Measurements from ENCODE around the gene CARD8. TPM values are rescaled to one million over a fixed set of nuclear protein-coding genes. Genes with fewer than 3 reads are reported as not detected.

Gene CARD8
- total and polyA plus RNA-seq, 2 of the 8 experiments (the other 6 are each of a cell fraction or from before 2014, with no cell fraction given), result 8.9 to 24.4 TPM

GRCh38 chr19:48301886-48302599 is 46.3 kb upstream of the CARD8 start:
- Histone ChIP-seq H3K23ac (ENCODE audit: insufficient read length) (no peak overlapping the region), H3K79me1 (ENCODE audit: low read depth, low read length) (no peaks in the 10 kb centered on the region), H3K18ac (ENCODE audit: extremely low read depth, low read length) (no peak overlapping the region), H3K9ac (replicated peaks in 1 of 4; ENCODE audit: extremely low read depth in 1 of 4, low read depth in 3 of 4, low read length in 3 of 4) (no peak overlapping the region), H3K4ac (replicated peaks; ENCODE audit: insufficient read length, low read depth, low read length) (no peak overlapping the region), H3K4me1 (replicated peaks in 1 of 4; ENCODE audit: control insufficient read depth in 3 of 4, insufficient read depth in 4 of 4, low read length in 3 of 4) (peaks cover 0 to 8% (median 0%) of the 10 kb centered on the region in 4 experiments; a peak in 1 of 7 replicates), H2BK5ac (ENCODE audit: low read depth, low read length) (peak overlapping the region; percentile 16; the same call in 1 of the 2 replicates), H3K27ac (ENCODE audit: low read depth, low read length) (no peak overlapping the region), H4K5ac (ENCODE audit: insufficient read length, low read depth, low read length) (no peak overlapping the region), H2AK5ac (ENCODE audit: low read depth, low read length) (no peak overlapping the region), H2AFZ (ENCODE audit: low read length) (no peak overlapping the region), H3K4me3 (ENCODE audit: extremely low read depth in 1 of 4, insufficient read depth in 2 of 4, low read depth in 3 of 4, low read length in 4 of 4) (no peak overlapping the region), H3K27me3 (replicated peaks in 1 of 4; ENCODE audit: control insufficient read depth in 3 of 4, extremely low read depth in 1 of 4, insufficient read depth in 3 of 4, low read length in 3 of 4) (no peaks in the 10 kb centered on the region), H3K4me2 (ENCODE audit: insufficient read depth in 1 of 2, low read depth in 2 of 2, low read length in 2 of 2) (no peak overlapping the region), H4K91ac (replicated peaks; ENCODE audit: insufficient read length, low read length) (no peak overlapping the region), H2BK20ac (ENCODE audit: low read length) (no peak overlapping the region), H3K36me3 (ENCODE audit: control insufficient read depth in 2 of 4, insufficient read depth in 4 of 4, low read length in 3 of 4) (no peaks in the 10 kb centered on the region), H3K23me2 (ENCODE audit: low read depth, low read length) (peaks cover 5% of the 10 kb centered on the region; the same call in 1 of the 2 replicates), H4K20me1 (replicated peaks in 1 of 2; ENCODE audit: control insufficient read depth in 1 of 2, insufficient read depth in 2 of 2, low read length in 2 of 2) (peaks cover 0 to 2% of the 10 kb centered on the region in 2 experiments), H2BK120ac (replicated peaks; ENCODE audit: low read depth, low read length) (no peak overlapping the region), H3K56ac (replicated peaks; ENCODE audit: insufficient read length, low read depth, low read length) (no peak overlapping the region), H2BK12ac (ENCODE audit: low read depth, low read length) (no peak overlapping the region), H3K14ac (ENCODE audit: insufficient read length) (no peak overlapping the region), H2BK15ac (ENCODE audit: low read length) (no peak overlapping the region), H3K9me3 (ENCODE audit: insufficient read depth in 2 of 2, low read depth in 1 of 2, low read length in 1 of 2) (no peaks in the 10 kb centered on the region), H3K79me2 (ENCODE audit: control insufficient read depth in 1 of 2, insufficient read depth in 2 of 2, low read length in 2 of 2) (no peaks in the 10 kb centered on the region), H4K8ac (ENCODE audit: extremely low read depth, insufficient read depth, low read length) (no peak overlapping the region)
- ChIA-PET POLR2A (ENCODE audit: partially characterized antibody) (no interaction called here), CTCF (ENCODE audit: partially characterized antibody) (interaction anchor here (0.6 to 1.7 kb wide), 4 partner anchors 10 to 37 kb away, joined by 3 to 8 read pairs (median 4); no protein-coding TSS in a partner anchor)
- WGBS, 2 experiments (ENCODE audit: extremely low coverage in 1 of 2, insufficient coverage in 1 of 2, insufficient read length in 1 of 2, insufficient replicate concordance in 2 of 2, low coverage in 1 of 2, low lambda C conversion rate in 2 of 2, missing lambda C conversion rate in 1 of 2), result 84 to 100% methylated on average over 1 of the region's 1 CpG
- no peak for TF ChIP-seq SUZ12 (IDR thresholded peaks at IDR 0.05; ENCODE audit: low read length)
- TF ChIP-seq RBBP5 (IDR thresholded peaks at IDR 0.05; ENCODE audit: borderline replicate concordance, low read depth, low read length), result no peak
- TF ChIP-seq KDM5A (IDR thresholded peaks at IDR 0.05; ENCODE audit: low read length), result no peak
- TF ChIP-seq CBX8 (IDR thresholded peaks at IDR 0.05; ENCODE audit: borderline replicate concordance, low read depth, low read length), result no peak
- no peak for TF ChIP-seq BRCA1 (IDR thresholded peaks at IDR 0.05; ENCODE audit: low read depth, low read length)
- TF ChIP-seq CHD1 (IDR thresholded peaks at IDR 0.05; ENCODE audit: low read depth, low read length), result no peak
- DNase-seq (ENCODE audit: low read depth in 1 of 2, low spot score in 2 of 2) (no peak), FAIRE-seq (no peak)

All from H1 (cell line).